ENCODE measurements around the gene GPR142. TPM values are rescaled to one million over a fixed set of nuclear protein-coding genes. Genes with fewer than 3 reads are reported as not detected.

Gene GPR142
- total RNA-seq, 4 donors from 2014 or later = not detected

DNA sequence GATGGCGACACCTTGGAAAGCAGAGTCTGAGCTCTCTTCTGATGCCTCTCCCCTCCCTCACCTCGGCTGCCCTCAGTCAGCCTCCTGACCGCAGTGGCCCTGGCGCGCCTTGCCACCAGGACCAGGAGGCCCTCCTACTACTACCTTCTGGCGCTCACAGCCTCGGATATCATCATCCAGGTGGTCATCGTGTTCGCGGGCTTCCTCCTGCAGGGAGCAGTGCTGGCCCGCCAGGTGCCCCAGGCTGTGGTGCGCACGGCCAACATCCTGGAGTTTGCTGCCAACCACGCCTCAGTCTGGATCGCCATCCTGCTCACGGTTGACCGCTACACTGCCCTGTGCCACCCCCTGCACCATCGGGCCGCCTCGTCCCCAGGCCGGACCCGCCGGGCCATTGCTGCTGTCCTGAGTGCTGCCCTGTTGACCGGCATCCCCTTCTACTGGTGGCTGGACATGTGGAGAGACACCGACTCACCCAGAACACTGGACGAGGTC lies 4.4 kb downstream of the GPR142 start:
- TF ChIP-seq, protein P1, sequence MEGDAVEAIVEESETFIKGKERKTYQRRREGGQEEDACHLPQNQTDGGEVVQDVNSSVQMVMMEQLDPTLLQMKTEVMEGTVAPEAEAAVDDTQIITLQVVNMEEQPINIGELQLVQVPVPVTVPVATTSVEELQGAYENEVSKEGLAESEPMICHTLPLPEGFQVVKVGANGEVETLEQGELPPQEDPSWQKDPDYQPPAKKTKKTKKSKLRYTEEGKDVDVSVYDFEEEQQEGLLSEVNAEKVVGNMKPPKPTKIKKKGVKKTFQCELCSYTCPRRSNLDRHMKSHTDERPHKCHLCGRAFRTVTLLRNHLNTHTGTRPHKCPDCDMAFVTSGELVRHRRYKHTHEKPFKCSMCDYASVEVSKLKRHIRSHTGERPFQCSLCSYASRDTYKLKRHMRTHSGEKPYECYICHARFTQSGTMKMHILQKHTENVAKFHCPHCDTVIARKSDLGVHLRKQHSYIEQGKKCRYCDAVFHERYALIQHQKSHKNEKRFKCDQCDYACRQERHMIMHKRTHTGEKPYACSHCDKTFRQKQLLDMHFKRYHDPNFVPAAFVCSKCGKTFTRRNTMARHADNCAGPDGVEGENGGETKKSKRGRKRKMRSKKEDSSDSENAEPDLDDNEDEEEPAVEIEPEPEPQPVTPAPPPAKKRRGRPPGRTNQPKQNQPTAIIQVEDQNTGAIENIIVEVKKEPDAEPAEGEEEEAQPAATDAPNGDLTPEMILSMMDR (IDR thresholded peaks at IDR 0.05) = no peak
- TF ChIP-seq POLR2A (IDR thresholded peaks at IDR 0.05) = no peak
- no peak for DNase-seq (ENCODE audit: low spot score in 2 of 2)
- intact Hi-C loops (cut with DNase I; ENCODE audit: low total_unique reads) = no loop called here
- WGBS, 2 donors = 81 to 85% methylated on average over 26 of the region's 26 CpGs
- H3K4me3 ChIP-seq (ENCODE audit: low read depth, poor library complexity, severe bottlenecking) = no peak overlapping the region

DNA sequence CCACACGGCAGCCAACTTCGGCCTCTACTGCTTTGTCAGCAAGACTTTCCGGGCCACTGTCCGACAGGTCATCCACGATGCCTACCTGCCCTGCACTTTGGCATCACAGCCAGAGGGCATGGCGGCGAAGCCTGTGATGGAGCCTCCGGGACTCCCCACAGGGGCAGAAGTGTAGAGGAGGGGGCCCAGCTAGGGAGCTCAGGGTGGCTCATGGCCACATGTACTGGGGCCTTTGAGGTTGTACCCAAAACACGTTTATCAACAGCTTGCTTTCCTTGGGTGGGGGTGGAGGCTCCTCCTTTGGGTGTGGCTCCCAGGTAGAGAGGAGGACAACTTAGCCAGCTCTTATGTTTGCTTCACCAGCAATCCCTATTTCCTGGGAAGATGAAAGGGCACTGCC lies 5.1 kb downstream of the GPR142 start:
- H3K4me3 ChIP-seq (ENCODE audit: low read depth, poor library complexity, severe bottlenecking) = no peak overlapping the region
- no peak for DNase-seq (ENCODE audit: low spot score in 2 of 2)
- intact Hi-C loops (cut with DNase I; ENCODE audit: low total_unique reads) = no loop called here
- no peak for TF ChIP-seq POLR2A (IDR thresholded peaks at IDR 0.05)
- TF ChIP-seq, protein P1 (IDR thresholded peaks at IDR 0.05) = no peak
- 81 to 87% methylated on average over 9 of the region's 9 CpGs for WGBS, 2 donors

DNA sequence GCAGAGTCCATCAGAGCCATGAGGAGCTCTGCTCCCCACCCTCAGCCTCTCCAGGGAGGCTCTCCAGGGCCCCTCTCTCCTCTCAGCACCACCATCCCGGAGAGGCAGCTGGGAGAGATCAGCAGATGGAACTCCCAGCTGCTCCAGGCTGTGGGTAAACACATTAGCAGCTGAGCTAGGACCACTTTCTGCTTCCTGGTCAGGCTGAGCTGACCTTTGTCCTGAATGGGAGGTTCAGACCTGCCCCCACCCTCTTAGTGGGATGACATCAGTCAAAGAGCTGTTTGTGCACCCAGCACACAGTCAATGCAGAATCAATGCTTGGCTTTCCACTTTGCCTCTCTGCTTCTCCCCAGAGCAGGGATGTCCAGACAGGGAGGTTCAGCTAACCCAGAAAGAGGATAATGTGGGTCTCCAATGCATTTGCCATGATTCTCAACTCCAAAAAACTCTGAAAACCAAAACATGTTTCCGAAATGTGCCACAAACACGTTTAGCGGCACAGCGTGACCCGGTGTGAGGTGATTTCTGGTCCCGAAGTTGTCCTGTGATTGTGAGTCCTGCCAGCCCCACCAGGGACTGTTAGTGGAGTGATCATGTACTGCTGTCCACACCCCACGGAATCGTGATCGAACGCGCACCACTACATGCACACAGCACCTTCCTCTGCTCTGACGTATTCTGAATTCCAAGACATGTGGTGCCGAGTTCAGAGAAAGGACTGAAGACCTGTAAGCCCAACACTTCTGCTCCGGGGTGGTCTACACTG lies 6.7 kb downstream of the GPR142 start:
- intact Hi-C loops (cut with DNase I; ENCODE audit: low total_unique reads) = no loop called here
- WGBS, 2 donors = 75 to 86% methylated on average over 15 of the region's 15 CpGs

DNA sequence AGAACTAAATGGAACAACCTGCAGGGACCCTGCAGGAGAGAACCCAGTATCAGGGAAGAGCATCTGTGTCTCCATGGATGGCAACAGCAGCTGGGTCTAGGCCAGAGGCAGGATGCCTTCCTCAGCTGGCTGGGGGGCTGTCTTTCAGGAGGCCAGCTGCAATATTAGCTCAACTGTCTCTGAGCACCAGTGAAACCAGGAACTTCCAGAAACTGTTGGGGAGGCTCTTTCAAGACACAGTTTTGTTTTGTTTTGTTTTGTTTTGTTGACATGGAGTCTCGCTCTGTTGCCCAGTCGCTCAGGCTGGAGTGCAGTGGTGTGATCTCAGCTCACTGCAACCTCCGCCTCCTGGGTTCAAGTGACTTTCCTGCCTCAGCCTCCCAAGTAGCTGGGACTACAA lies 7.6 kb downstream of the GPR142 start:
- no peak for DNase-seq (ENCODE audit: low spot score in 2 of 2)
- H3K4me3 ChIP-seq (ENCODE audit: low read depth, poor library complexity, severe bottlenecking) = no peak overlapping the region
- no peak for TF ChIP-seq POLR2A (IDR thresholded peaks at IDR 0.05)
- TF ChIP-seq, protein P1 (IDR thresholded peaks at IDR 0.05) = no peak
- 68 to 77% methylated on average over 3 of the region's 3 CpGs for WGBS, 2 donors
- intact Hi-C loops (cut with DNase I; ENCODE audit: low total_unique reads) = no loop called here

More for the DNA sequence above, 6.7 kb downstream of the GPR142 start:
- no peak for DNase-seq (ENCODE audit: low spot score in 2 of 2)
- no peak overlapping the region for H3K4me3 ChIP-seq (ENCODE audit: low read depth, poor library complexity, severe bottlenecking)
- TF ChIP-seq, protein P1 (IDR thresholded peaks at IDR 0.05) = no peak
- no peak for TF ChIP-seq POLR2A (IDR thresholded peaks at IDR 0.05)

DNA sequence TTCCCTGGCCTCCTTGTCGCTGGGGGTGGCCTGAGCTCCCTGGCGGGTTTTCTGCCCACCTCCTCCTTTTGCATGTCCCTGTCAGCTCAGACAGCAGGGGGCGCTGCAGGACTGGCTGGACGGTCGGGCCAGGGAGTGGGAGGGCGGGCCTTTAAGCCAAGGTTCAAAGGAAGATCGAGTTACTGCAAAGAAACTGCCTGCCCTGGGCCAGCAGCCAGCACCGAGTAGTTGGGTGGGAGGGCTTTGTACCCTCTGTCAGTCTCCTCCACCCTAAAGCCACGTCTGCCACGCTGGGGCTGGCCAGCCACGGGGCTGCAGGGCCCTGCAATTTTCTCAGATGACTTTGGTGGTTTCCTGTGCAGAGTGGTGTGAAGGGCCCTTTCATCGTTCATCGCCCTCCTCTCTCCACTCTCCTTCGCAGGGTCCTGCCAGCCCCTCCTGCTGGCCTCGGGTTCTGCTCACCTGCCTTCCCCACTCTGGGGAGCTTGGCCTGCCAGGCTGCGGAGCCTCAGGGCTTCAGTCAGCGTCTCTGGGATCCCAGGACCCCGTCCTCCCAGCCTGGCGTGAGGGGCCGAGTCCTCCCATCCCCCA lies 12.3 kb downstream of the GPR142 start:
- intact Hi-C loops (cut with DNase I; ENCODE audit: low total_unique reads) = loop anchor here (2.0 kb wide), 1 partner anchor 77 kb away; no protein-coding TSS in a partner anchor
- no peak for TF ChIP-seq POLR2A (IDR thresholded peaks at IDR 0.05)
- TF ChIP-seq, protein P1 (IDR thresholded peaks at IDR 0.05) = peak in 1 of 3 donors; percentile 10
- DNase-seq (ENCODE audit: low spot score in 2 of 2) = peak; percentile 87 to 98
- 9 to 16% methylated on average over 19 to 20 of the region's 20 CpGs for WGBS, 2 donors
- H3K4me3 ChIP-seq (ENCODE audit: low read depth, poor library complexity, severe bottlenecking) = no peak overlapping the region

Measured in lower leg skin (tissue), 4 donors.